Islet of Langerhans (tissue), 1 donor: ENCODE results near the gene CTDP1.

Experiments
- FAIRE-seq: peaks from one replicate; lab custom pipeline; 2011; peaks lifted over from hg19 to GRCh38; lab: Jason Lieb, UNC

CTDP1 gene, protein sequence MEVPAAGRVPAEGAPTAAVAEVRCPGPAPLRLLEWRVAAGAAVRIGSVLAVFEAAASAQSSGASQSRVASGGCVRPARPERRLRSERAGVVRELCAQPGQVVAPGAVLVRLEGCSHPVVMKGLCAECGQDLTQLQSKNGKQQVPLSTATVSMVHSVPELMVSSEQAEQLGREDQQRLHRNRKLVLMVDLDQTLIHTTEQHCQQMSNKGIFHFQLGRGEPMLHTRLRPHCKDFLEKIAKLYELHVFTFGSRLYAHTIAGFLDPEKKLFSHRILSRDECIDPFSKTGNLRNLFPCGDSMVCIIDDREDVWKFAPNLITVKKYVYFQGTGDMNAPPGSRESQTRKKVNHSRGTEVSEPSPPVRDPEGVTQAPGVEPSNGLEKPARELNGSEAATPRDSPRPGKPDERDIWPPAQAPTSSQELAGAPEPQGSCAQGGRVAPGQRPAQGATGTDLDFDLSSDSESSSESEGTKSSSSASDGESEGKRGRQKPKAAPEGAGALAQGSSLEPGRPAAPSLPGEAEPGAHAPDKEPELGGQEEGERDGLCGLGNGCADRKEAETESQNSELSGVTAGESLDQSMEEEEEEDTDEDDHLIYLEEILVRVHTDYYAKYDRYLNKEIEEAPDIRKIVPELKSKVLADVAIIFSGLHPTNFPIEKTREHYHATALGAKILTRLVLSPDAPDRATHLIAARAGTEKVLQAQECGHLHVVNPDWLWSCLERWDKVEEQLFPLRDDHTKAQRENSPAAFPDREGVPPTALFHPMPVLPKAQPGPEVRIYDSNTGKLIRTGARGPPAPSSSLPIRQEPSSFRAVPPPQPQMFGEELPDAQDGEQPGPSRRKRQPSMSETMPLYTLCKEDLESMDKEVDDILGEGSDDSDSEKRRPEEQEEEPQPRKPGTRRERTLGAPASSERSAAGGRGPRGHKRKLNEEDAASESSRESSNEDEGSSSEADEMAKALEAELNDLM

GRCh38 chr18:79679552-79680099, at the start of gene CTDP1:
TSS of gene CTDP1 (plus strand) at chr18:79679803. CDS start at chr18:79679948, 145 bp downstream.
- no peak for FAIRE-seq

GRCh38 chr18:79630281-79631095, 49.1 kb upstream of the CTDP1 start:
- no peak for FAIRE-seq

- FAIRE-seq = no peak
These were observed 48.5 kb upstream of the CTDP1 start for GRCh38 chr18:79631096-79631507.

DNA sequence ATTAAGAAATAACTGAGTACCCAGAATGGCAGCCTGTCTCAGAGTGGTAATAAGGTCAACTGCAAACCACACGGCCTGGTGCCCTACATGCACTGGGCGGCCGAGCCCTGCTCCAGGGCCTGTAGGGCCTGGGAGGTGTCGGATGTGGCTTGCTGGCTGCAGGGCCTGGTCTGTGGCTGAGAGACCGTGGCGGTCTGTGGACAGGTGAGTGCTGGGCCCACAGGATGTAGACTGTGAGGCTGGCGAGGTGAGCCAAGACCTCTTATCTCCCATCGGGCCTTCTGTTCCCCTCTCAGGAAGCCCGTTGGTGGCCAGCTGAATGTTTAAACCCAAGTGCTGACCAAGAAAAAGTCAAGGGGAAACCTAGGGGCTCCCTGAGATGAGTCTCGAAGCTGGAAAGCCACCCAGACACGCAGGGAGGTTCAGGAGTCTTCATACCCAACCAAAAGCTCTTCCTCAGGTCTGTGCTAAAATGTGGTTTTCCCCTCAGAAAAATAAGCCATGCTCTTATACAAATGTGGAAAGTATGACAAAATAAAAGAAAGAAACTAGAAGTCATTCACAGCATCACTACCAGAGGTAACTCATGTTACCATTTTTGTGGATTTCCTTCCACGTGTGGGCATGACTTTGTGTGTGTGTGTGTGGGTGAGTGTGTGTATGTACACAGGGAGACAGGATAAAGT, 47.7 kb upstream of the CTDP1 start:
- no peak for FAIRE-seq

- FAIRE-seq = no peak
These were observed 46.8 kb upstream of the CTDP1 start for GRCh38 chr18:79632765-79633164.

DNA sequence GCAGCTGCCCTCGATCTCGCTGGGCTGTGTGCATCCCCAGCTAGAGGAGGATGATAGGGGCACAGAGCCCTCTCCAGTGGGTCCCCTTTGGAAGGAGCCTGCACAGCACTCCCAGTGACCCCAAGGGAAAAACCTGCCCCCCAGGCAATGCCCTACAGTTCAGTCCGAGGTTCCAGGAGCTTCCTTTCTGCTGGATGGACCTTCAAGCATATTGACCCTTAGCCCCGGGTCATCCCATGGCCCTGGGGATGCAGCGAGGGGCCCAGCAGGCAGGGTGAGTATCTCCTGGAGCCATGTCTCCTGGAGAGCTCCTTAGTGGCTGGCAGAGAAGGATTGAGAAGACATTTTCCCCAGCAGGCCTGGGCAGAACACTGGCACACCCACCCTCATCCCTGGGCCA, 45.4 kb upstream of the CTDP1 start:
- FAIRE-seq = no peak

DNA sequence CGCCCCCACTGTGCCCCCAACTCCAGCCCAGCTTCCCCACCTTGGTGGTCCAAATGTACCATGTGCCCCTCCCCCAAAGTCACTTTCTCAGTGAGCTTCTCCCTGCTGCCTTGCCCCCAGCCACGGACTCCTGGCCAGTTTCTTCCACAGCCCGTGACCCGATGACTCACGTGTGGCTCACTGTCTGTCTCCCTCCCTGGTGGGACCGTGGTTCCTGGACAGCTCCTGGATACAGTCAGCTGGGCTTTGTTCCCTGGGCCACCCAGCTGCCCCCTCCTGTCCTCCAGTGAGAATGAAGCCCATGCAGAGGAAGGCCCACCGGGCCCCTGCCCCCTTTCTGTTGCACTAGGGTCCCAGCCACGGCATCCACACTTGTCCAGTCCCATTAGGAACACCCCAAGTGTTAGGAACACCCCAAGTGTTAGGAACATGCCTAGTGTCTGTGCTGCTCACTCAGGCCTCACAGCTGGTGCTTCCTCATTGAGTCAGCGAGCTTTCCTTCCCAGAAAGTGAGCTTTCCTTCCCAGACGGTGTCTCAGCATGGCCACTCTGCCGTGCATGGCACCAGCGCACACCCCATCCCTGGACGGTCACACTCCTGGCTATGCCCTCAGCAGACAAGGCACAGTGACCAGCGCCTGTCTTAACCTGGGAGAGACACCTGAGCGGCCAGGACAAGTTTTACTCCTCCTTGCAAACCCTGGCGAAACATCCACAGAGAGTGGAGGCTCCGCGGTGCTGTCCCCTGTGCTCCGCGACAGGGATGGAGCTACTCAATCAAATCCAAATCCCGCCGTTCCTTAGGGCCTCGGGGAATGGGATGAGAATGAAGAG, 44.8 kb upstream of the CTDP1 start:
- no peak for FAIRE-seq

- FAIRE-seq = no peak
These were observed 44.2 kb upstream of the CTDP1 start for GRCh38 chr18:79635427-79635726.

DNA sequence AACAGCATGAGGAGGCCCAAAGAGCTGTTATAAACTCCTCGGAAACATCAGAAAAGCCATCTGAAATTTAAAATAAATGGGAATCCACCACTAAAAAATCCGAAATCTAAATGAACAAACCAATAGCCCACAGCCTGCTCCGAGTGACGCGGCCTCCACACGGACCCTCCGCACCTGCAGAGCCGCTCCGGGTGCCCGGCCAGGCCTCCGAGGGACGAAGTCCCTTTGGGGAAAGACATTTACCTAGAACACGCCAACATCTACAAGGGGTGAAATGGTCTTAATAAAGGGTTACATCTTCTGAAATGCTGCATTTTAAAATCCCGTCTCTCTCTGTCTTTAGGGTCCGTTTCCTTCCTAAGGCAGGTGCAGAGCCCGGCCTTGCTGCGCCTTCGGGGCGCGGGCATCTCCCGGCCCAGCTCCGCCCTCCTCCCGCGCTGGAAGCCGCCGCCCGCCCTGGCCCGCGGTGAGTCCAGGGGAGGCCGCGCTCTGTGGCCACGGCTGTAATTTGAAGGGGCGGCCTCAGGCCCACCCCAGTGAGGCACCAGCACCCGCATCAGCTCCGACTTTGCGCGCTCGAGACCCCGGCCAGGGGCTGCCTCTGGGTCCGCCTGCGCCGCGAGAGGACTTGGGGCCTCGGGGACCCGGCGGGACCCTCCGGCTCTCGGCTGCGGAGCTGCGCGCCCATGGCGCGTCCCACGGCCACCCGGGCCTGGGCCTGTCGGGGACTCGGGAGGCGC, 42.3 kb upstream of the CTDP1 start:
- FAIRE-seq = no peak

DNA sequence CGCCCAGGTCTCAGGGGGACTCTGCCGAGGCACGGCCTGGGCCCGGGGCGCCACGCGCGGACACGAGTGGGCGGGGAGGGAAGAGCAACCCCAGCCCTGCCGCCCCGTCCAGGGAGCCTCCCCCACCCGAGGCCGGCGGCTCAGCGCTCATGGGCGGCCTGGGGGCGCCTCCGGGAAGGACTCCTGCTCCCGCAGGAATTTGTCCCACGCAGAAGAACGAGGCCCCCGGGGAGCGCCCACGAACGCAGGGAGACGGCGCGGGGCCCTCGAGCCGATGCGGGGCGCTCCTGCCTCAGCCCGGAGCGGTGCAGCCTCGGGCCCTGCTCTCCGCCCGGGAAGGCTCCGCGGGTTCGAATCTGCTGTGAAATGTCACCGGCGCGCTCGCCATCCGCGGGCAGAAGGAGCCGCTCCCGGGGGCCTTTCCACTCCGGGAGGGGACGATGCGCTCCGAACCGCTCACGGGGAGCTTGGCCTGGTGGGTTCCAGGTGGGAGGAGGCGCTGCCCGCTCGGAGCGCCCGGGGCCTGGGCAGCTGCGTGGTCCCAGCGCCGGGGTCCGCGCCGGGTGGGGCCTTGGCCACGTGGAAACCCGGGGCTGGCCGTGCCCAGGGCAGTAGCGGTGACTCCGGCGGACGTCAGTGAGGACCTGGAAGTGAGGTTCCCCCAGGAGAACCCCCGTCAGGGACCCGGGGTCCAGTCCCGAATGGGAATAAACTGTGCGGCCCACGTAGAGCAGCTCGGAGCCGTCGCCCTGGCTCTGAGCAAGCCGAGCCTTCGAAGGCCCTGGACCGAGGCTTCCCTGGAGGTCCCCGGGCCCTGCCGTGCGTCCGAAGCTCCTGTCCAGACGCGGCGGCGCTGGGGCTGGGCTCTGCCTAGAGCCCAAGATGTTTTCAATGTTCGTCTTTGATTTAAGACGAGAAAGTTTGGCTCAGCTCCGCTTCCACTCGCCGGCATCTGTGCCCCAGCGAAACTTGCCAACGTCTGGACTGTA, 41.4 kb upstream of the CTDP1 start:
- FAIRE-seq = no peak

- FAIRE-seq = no peak
These were observed 40.4 kb upstream of the CTDP1 start for GRCh38 chr18:79639072-79639829.

- no peak for FAIRE-seq
These were observed 39.4 kb upstream of the CTDP1 start for GRCh38 chr18:79640064-79640672.

- FAIRE-seq = no peak
These were observed 38.7 kb upstream of the CTDP1 start for GRCh38 chr18:79640875-79641274.

- no peak for FAIRE-seq
These were observed 37.7 kb upstream of the CTDP1 start for GRCh38 chr18:79641722-79642497.

DNA sequence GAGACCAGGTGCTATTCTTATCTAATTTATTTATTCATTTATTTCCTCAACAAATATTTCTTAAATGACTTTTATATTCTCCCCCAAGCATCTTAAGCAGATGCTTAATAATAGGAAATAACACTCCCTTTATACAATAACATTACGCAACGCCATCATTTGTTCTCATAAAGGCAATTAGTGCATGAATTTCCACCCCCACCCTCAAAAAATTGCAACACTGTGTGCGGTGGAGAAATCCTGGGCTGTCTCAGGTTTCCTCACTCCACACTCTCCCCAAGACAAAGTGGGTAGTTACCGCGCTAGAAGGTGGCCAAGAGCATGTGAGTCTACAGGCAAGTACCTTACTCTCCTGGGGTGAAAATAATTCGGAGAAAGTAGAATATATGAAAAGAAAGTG, 37.0 kb upstream of the CTDP1 start:
- no peak for FAIRE-seq
